CD4-positive, alpha-beta T cell treated with Interleukin-15 for 1 hour (primary cell): ENCODE results near the gene BCAR1.
"Not testable (repeated sequence)": the region's sequence is repeated elsewhere in the genome, so short reads cannot be mapped to it uniquely, and the experiment has no call there.

Experiments
- DNase-seq: peaks from one replicate; pipeline ENCODE4 v3.0.0-alpha.2; 2020

Gene BCAR1

DNA sequence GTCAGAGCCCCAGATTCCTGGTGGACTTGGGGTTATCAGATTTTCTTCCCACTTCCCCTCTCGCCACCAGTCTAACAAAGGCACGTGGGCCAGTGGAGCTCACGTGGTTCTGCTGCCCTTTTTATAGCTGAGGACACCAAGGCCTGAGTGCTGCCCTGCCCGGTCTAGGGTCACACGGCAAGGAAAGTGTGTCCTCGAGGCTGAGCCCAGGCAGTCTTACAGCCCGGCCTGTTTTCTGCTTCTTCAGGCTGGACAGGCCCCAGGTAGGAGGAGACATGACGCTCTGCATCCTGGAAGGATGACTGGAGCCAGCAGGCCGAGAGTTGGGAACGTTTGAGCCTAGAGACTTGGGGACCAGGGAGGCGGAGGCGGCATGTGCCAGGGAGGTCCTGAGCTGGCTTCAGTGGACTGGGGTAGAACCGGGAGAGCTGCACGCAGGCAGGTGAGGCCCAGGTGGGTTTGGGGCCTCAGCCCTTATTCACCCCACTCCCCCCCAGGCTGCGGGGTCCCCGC lies 29.1 kb downstream of the BCAR1 start:
- no peak for DNase-seq

GRCh38 chr16:75219838-75220237 lies 31.6 kb downstream of the BCAR1 start:
- no peak for DNase-seq

- no peak for DNase-seq
Observed at GRCh38 chr16:75219088-75219487, 32.3 kb downstream of the BCAR1 start.

GRCh38 chr16:75218256-75219076 lies 33.0 kb downstream of the BCAR1 start, which contains the start of gene CTRB1:
CTRB1 (plus strand) TSS chr16:75218988; CDS start chr16:75219008, 20 bp downstream.
- DNase-seq, result no peak

DNA sequence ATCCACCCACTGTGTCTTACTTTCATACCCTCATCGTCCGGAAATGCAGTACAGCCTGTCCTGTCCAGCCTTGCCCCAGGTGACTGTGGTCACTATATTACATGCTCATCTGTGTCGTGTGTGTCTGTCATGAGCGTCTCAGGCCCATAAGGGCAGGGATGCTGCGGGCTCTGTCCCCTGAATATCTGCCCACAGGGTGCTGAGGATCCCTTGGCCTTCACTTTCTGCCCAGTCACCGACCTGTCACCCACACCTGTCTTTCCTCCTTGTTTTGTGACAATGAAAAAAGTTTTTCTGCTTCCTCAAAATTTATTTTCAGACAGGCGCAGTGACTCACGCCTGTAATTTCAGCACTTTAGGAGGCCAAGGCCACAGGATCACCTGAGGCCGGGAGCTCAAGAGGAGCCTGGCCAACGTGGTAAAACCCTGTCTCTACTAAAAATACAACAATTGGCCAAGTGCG lies 34.0 kb downstream of the BCAR1 start:
- no peak for DNase-seq

GRCh38 chr16:75216576-75216975 lies 34.8 kb downstream of the BCAR1 start:
- no peak for DNase-seq

- DNase-seq, result no peak
Observed at GRCh38 chr16:75216127-75216526, 35.3 kb downstream of the BCAR1 start.

GRCh38 chr16:75211286-75211685 lies 40.1 kb downstream of the BCAR1 start:
- not testable (repeated sequence) for DNase-seq

DNA sequence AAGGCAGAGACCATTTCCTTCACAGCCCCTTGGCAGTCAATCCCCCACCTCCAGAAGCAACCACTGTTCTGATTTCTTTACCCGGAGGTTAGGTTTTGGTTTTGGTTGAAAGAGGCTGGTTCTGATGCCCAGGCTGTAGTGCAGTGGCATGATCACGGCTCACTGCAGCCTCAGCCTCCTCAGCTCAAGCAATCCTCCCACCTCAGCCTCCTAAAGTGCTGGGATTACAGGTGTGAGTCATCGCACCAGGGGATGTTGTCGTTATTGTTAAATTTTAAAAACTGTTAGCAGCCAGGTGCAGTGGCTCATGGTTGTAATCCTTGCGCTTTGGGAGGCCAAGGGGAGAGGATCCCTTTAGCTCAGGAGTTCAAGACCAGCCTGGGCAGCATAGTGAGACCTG lies 41.5 kb downstream of the BCAR1 start:
- DNase-seq, result no peak

- DNase-seq, result not testable (repeated sequence)
Observed at GRCh38 chr16:75209514-75209913, 41.9 kb downstream of the BCAR1 start.

- no peak for DNase-seq
Observed at GRCh38 chr16:75208861-75209505, 42.4 kb downstream of the BCAR1 start.

DNA sequence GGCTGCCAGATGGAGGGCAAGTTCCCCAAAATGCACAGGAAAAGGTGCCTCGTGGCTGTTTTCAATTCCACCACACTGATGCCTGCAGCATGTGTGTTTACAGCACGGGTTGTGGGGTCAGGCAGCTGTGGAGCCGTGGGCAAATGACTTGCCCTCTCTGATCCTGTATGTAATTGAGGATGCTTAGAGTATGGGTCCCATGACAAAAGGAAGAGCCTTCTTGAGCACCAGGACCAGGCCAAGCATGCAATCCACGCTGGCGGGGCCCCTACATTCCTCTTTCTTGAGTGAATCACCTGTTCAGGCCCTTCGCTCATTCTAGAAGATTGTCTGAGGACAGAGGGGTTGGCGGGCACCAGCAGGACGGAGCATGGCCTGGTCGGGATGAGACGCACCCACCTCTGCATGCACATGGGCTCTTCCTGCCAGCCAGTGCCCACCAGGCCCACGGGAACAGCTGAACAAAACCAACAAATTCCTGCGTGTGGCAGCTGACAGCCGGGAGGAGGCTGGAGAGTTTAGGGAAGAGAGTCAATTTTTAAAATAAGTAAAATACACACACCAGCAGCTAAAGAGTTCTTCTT lies 43.1 kb downstream of the BCAR1 start:
- DNase-seq, result no peak

DNA sequence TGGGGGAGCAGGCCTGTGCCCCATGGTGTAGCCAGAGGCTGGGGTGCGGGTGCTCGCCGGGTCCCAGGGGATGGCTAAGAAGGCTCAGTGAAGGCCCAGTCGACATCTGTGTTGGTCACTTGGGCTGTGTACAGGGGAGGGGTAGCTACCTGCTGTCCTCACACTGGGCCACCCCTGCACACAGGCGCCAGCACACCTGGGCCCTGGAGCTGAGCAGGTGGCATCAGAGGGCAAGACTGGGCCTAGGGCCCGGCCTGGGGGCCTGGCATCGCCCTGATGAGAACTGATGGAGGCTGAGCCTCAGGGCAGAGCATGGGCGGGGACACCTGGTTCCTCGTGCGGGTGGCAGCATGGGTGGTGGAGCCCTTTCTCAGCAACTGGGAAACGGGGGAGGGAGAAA lies 43.6 kb downstream of the BCAR1 start:
- no peak for DNase-seq

GRCh38 chr16:75206749-75207451 lies 44.5 kb downstream of the BCAR1 start, which contains the start of gene CTRB2:
CTRB2 (minus strand) TSS chr16:75207161; CDS start chr16:75207141, 20 bp downstream.
- DNase-seq, result no peak

- DNase-seq, result not testable (repeated sequence)
Observed at GRCh38 chr16:75205961-75206748, 45.3 kb downstream of the BCAR1 start.

DNA sequence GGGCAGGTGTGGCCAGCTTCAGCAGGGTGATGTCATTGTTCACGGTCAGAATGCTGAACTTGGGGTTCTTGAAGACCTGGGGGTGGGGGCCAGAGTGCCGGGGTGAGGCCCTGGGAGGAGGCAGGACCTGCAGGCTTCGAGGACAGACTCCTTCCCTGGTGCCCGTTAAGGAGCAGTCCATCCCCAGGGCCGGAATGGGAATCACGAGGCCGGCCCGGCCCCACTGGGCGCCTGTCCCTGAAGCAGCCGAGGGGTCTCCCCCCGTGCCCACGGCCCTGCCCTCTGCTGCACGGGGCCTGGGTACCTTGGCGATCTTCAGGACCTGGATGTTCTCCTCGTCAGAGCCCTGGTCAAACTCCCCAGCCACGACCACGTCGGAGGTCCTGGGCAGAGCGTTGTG lies 46.0 kb downstream of the BCAR1 start:
- DNase-seq, result not testable (repeated sequence)

DNA sequence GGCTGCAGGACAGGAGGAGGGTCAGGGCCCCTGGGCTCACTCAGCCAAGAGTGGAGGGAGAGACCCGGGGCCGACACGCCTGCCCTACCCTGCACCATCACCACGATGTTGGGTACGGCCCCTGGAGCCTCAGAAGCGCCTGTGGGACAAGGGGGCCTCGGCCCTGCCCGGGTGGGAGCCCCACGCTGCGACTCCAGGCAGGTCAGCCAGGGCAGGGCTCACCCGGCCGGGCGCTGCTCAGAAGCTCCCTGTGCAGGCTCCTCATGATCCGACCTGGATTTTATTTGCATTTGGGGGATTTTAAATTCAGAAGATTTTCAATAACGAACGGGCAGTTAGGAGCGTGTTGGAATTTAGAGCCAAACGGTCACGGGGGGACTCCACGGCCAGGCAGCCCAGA lies 46.5 kb downstream of the BCAR1 start:
- DNase-seq, result not testable (repeated sequence)

GRCh38 chr16:75204410-75204758 lies 47.0 kb downstream of the BCAR1 start:
- DNase-seq, result no peak

- DNase-seq, result no peak
Observed at GRCh38 chr16:75203667-75204409, 47.6 kb downstream of the BCAR1 start.

DNA sequence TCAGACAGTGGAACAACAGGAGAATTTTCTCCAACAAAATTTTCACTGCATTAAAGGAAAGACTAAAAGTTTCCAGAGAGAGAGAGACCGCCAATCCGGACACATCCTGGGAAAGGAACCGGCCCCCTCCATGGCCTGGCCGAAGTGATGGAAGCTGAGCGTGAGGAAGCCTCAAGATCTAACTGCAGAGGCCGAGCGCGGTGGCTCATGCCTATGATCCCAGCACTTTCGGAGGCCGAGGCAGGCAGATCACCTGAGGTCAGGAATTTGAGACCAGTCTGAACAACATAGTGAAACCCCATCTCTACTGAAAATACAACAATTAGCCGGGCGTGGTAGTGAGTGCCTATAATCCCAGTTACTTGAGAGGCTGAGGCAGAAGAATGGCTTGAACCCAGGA lies 48.3 kb downstream of the BCAR1 start:
- no peak for DNase-seq

DNA sequence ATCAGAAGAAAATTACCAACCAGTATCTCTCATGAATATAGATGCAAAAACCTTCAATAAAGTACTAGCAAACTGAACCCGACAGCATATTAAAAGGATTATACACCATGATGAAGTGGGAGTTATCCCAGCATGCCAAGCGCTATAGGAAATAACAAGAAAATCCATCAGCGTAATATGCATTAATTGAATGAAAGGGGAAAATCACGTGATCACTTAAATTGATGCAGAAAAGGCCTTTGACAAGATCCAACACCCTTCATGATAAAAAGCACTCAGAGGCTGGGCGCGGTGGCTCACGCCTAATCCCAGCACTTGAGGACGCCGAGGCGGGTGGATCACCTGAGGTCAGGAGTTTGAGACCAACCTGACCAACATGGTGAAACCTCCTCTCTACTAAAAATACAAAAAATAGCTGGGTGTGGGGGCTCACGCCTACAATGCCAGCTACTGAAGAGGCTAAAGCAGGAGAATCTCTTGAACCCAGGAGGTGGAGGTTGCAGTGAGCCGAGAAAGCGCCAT lies 49.3 kb downstream of the BCAR1 start:
- no peak for DNase-seq
